Neural progenitor cell (in vitro differentiated cells): ENCODE data around the gene FAM53B.

Experiments
- CTCF ChIP-seq: fragments of 200-600 bp; sonication (generic); IDR thresholded peaks from 2 replicates; pipeline ENCODE4 v1.5.1; 2017; ENCODE audit warnings: antibody characterized with exemption, mild to moderate bottlenecking
- EZH2 ChIP-seq: fragments of 200-600 bp; sonication (generic); IDR thresholded peaks from 2 replicates; pipeline ENCODE4 v1.6.1; 2017; ENCODE audit warnings: antibody characterized with exemption, mild to moderate bottlenecking, moderate library complexity

- TF ChIP-seq CTCF (no peak), EZH2 (no peak)
Measured at GRCh38 chr10:124737708-124738107, 6.5 kb downstream of the FAM53B start.
